Measurements from ENCODE around the gene LYL1. TPM values are rescaled to one million over a fixed set of nuclear protein-coding genes. Genes with fewer than 3 reads are reported as not detected.

The LYL1 gene
- total RNA-seq, 3 donors from 2014 or later (not counting 1 experiment from before 2014, with no cell fraction given) = 2.0 to 7.7 (median 6.7) TPM

- Mint-ChIP-seq H3K4me1 (peaks cover 21 to 42% of the 10 kb centered on the region in 2 donors), H3K9me3 (no peaks in the 10 kb centered on the region), H3K27ac (no peak overlapping the region), H3K36me3 (no peaks in the 10 kb centered on the region), H3K4me3 (no peak overlapping the region), H3K27me3 (ENCODE audit: low read depth in 2 of 2) (no peaks in the 10 kb centered on the region)
- Histone ChIP-seq H3K4me3 (ENCODE audit: low read length) (no peak overlapping the region), H3K9me3 (ENCODE audit: control insufficient read depth, insufficient read depth, low read length) (no peaks in the 10 kb centered on the region), H3K4me1 (ENCODE audit: control insufficient read depth, insufficient read depth, low read length) (peaks cover 24% of the 10 kb centered on the region), H3K27me3 (ENCODE audit: control insufficient read depth, insufficient read depth, low read length) (no peaks in the 10 kb centered on the region), H3K27ac (ENCODE audit: low read length) (no peak overlapping the region), H3K36me3 (ENCODE audit: control insufficient read depth, insufficient read depth, low read length) (peaks cover 17% of the 10 kb centered on the region)
- 78% methylated on average over 12 of the region's 16 CpGs for WGBS (ENCODE audit: insufficient coverage)
- DNase-seq (no peak), ATAC-seq (no peak)
- intact Hi-C loops (cut with micrococcal nuclease) = no loop called here
- TF ChIP-seq, protein P1, sequence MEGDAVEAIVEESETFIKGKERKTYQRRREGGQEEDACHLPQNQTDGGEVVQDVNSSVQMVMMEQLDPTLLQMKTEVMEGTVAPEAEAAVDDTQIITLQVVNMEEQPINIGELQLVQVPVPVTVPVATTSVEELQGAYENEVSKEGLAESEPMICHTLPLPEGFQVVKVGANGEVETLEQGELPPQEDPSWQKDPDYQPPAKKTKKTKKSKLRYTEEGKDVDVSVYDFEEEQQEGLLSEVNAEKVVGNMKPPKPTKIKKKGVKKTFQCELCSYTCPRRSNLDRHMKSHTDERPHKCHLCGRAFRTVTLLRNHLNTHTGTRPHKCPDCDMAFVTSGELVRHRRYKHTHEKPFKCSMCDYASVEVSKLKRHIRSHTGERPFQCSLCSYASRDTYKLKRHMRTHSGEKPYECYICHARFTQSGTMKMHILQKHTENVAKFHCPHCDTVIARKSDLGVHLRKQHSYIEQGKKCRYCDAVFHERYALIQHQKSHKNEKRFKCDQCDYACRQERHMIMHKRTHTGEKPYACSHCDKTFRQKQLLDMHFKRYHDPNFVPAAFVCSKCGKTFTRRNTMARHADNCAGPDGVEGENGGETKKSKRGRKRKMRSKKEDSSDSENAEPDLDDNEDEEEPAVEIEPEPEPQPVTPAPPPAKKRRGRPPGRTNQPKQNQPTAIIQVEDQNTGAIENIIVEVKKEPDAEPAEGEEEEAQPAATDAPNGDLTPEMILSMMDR (IDR thresholded peaks at IDR 0.05) = no peak
These were observed 44.3 kb upstream of the LYL1 start for GRCh38 chr19:13146763-13147563.

- no peaks in the 10 kb centered on the region for H3K27me3 Mint-ChIP-seq (ENCODE audit: low read depth in 2 of 2)
- intact Hi-C loops (cut with micrococcal nuclease) = no loop called here
- ATAC-seq = no peak
- H3K4me1 ChIP-seq (ENCODE audit: control insufficient read depth, insufficient read depth, low read length) = no peaks in the 10 kb centered on the region
- H3K36me3 ChIP-seq (ENCODE audit: control insufficient read depth, insufficient read depth, low read length) = peaks cover 46% of the 10 kb centered on the region
- TF ChIP-seq, protein P1 (IDR thresholded peaks at IDR 0.05) = no peak
- H3K27ac Mint-ChIP-seq = no peak overlapping the region
- H3K9me3 ChIP-seq (ENCODE audit: control insufficient read depth, insufficient read depth, low read length) = no peaks in the 10 kb centered on the region
- H3K9me3 Mint-ChIP-seq = no peaks in the 10 kb centered on the region
- no peak for DNase-seq
- no peak overlapping the region for H3K27ac ChIP-seq (ENCODE audit: low read length)
- H3K4me1 Mint-ChIP-seq = no peaks in the 10 kb centered on the region
- H3K36me3 Mint-ChIP-seq = no peaks in the 10 kb centered on the region
- no peak overlapping the region for H3K4me3 ChIP-seq (ENCODE audit: low read length)
- no peaks in the 10 kb centered on the region for H3K27me3 ChIP-seq (ENCODE audit: control insufficient read depth, insufficient read depth, low read length)
- H3K4me3 Mint-ChIP-seq = no peak overlapping the region
- WGBS (ENCODE audit: insufficient coverage) = 89% methylated on average over 10 of the region's 11 CpGs
These were observed 37.1 kb upstream of the LYL1 start for GRCh38 chr19:13139633-13140311.

GRCh38 chr19:13138916-13139198, 36.2 kb upstream of the LYL1 start:
- WGBS (ENCODE audit: insufficient coverage) = 92% methylated on average over 10 of the region's 10 CpGs
- Mint-ChIP-seq H3K36me3 (no peaks in the 10 kb centered on the region), H3K27ac (no peak overlapping the region), H3K4me3 (no peak overlapping the region), H3K4me1 (no peaks in the 10 kb centered on the region), H3K9me3 (no peaks in the 10 kb centered on the region), H3K27me3 (ENCODE audit: low read depth in 2 of 2) (no peaks in the 10 kb centered on the region)
- Histone ChIP-seq H3K27me3 (ENCODE audit: control insufficient read depth, insufficient read depth, low read length) (no peaks in the 10 kb centered on the region), H3K27ac (ENCODE audit: low read length) (no peak overlapping the region), H3K4me1 (ENCODE audit: control insufficient read depth, insufficient read depth, low read length) (no peaks in the 10 kb centered on the region), H3K36me3 (ENCODE audit: control insufficient read depth, insufficient read depth, low read length) (peaks cover 38% of the 10 kb centered on the region), H3K9me3 (ENCODE audit: control insufficient read depth, insufficient read depth, low read length) (no peaks in the 10 kb centered on the region), H3K4me3 (ENCODE audit: low read length) (no peak overlapping the region)
- TF ChIP-seq, protein P1 (IDR thresholded peaks at IDR 0.05) = no peak
- intact Hi-C loops (cut with micrococcal nuclease) = no loop called here
- ATAC-seq (no peak), DNase-seq (no peak)
